Small intestine (tissue), 7 donors: ENCODE data around the gene STK35. TPM values are rescaled to one million over a fixed set of nuclear protein-coding genes. Genes with fewer than 3 reads are reported as not detected.

Source experiments
- DNase-seq, 2 donors: peaks; one replicate each; pipeline versions ENCODE4 v3.0.0 to v3.0.0-alpha.2; 2013
- FAIRE-seq: peaks from 2 replicates; lab custom pipeline; 2012; peaks lifted over from hg19 to GRCh38; lab: Jason Lieb, UNC
- H3K27ac ChIP-seq, 3 donors: one replicate each; pipeline ENCODE4 v1.5.1; 2013; ENCODE audit warnings: low read length in 2 of 3, mild to moderate bottlenecking in 2 of 3, control low read depth in 1 of 3, inconsistent platforms in 1 of 3, low read depth in 1 of 3, moderate library complexity in 1 of 3
- H3K27me3 ChIP-seq, 3 donors: one replicate each; pipeline ENCODE4 v1.6.1; 2013; ENCODE audit warnings: low read length in 3 of 3, inconsistent platforms in 1 of 3; ENCODE audit not compliant: control insufficient read depth in 3 of 3, insufficient read depth in 3 of 3
- H3K36me3 ChIP-seq, 3 donors: one replicate each; pipeline ENCODE4 v1.6.1; 2013; ENCODE audit warnings: low read length in 3 of 3, inconsistent platforms in 1 of 3, low read depth in 1 of 3, mild to moderate bottlenecking in 1 of 3, moderate library complexity in 1 of 3; ENCODE audit not compliant: control insufficient read depth in 3 of 3, insufficient read depth in 2 of 3
- H3K4me1 ChIP-seq, 3 donors: one replicate each; pipeline ENCODE4 v1.6.1; 2013; ENCODE audit warnings: low read length in 2 of 3, inconsistent platforms in 1 of 3, low read depth in 1 of 3, mild to moderate bottlenecking in 1 of 3, moderate library complexity in 1 of 3; ENCODE audit not compliant: control insufficient read depth in 3 of 3, insufficient read depth in 2 of 3
- H3K4me3 ChIP-seq, 3 donors: one replicate each; pipeline ENCODE4 v1.5.1; 2013; ENCODE audit warnings: low read length in 3 of 3, control low read depth in 1 of 3, inconsistent platforms in 1 of 3, low read depth in 1 of 3, mild to moderate bottlenecking in 1 of 3, moderate library complexity in 1 of 3
- H3K9me3 ChIP-seq, 2 donors: one replicate each; pipeline ENCODE4 v1.6.1; 2013; ENCODE audit warnings: low read depth in 1 of 2, low read length in 1 of 2; ENCODE audit not compliant: control insufficient read depth in 2 of 2, insufficient read depth in 1 of 2
- WGBS, 3 donors: extraction: QIAGEN DNeasy Blood & Tissue Kit; methylation state at CpG; one replicate each; pipeline ENCODE4 v1.1.7; 2013; 5-methylcytosine and 5-hydroxymethylcytosine counted together
- polyA plus RNA-seq, 4 donors: library from polyadenylated mRNA; stranded (reverse) in 3 of 4; unstranded in 1 of 4; fragments of 200-250 nt in 3 of 4; fragments of 120-200 nt in 1 of 4; gene quantifications; one replicate each; pipeline versions ENCODE4 v1.2.1 to v1.2.3, GENCODE V29; 2013
- donor health status: healthy with polysubstance abuse.
- donor health status: control.
- donor health status: control.
- donor health status: Bipolar disorder and iron deficiency.
- donor health status: healthy.

The STK35 gene
- polyA plus RNA-seq, 4 donors, result 3.8 to 16.4 (median 7.9) TPM

DNA sequence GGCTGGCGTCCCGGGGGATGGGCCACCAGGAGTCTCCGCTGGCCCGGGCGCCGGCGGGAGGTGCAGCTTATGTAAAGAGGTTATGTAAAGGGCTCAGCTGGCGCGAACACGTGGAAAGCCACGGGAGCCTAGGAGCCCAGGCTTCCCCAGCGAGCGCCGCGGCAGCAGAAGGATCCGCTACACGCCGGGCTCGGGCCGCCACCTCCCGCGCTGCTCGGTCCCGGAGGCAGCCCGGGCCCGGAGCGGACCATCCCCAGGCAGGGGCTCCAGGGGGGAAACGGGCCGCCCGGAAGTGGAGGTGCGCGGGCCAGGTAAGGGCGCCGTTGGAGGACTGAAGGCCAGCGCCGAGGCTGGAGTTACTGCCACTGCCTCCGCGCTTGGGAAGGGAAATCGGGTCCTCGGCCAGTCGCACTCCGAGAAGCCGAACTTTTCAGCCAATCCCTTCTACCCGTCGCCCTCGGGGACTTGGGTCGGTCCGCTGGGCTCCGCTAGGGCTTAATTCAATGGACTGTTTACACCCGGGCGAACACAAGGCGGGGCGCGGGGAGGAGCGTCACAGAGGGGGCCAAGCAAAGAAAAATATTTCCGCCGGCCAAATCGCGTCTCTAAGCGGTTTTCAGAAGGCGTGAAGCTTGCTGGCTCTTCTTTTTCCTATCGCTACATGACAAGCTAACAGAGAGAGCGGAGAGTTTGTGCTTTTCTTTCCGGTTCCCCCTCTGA, 398 bp downstream of the STK35 start:
- 0% methylated on average over 62 to 64 of the region's 64 CpGs for WGBS, 3 donors
- H3K27ac ChIP-seq, result peak overlapping the region; percentile 98 to 100 (median 99)
- H3K27me3 ChIP-seq, result no peaks in the 10 kb centered on the region
- FAIRE-seq, result no peak
- H3K4me3 ChIP-seq, result peak overlapping the region; percentile 84 to 91 (median 90)
- H3K4me1 ChIP-seq, result peaks cover 3 to 22% (median 11%) of the 10 kb centered on the region in 3 donors
- peaks cover 2 to 5% (median 4%) of the 10 kb centered on the region in 3 donors for H3K36me3 ChIP-seq
- H3K9me3 ChIP-seq, result no peaks in the 10 kb centered on the region
- peak; percentile 91 to 97 for DNase-seq

DNA sequence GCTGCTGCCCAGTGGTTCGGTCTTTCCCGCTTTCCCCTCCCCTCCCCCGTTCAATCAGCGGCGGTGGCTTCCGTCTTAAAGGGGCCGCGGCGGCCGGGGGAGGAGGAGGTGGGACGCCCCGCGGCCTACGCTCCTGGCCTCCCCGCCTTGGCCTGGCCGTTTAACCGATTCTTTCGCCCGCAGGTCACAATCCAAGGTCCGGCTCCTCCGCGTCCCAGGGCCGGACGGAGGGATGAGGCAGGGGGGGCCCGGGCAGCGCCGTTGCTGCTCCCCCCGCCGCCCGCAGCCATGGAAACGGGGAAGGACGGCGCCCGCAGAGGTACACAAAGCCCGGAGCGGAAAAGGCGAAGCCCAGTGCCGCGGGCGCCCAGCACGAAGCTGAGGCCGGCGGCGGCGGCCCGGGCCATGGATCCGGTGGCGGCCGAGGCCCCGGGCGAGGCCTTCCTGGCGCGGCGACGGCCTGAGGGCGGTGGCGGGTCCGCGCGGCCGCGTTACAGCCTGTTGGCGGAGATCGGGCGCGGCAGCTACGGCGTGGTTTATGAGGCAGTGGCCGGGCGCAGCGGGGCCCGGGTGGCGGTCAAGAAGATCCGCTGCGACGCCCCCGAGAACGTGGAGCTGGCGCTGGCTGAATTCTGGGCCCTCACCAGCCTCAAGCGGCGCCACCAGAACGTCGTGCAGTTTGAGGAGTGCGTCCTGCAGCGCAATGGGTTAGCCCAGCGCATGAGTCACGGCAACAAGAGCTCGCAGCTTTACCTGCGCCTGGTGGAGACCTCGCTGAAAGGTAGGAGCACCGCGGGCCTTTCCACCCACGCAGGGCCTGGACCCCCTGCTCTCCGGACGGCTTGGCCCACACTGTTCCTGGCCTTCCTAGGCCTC, 1.2 kb downstream of the STK35 start:
- peaks cover 3 to 22% (median 11%) of the 10 kb centered on the region in 3 donors for H3K4me1 ChIP-seq
- WGBS, 3 donors, result 0 to 1% (median 0%) methylated on average over 92 to 95 of the region's 95 CpGs
- no peak for FAIRE-seq

DNA sequence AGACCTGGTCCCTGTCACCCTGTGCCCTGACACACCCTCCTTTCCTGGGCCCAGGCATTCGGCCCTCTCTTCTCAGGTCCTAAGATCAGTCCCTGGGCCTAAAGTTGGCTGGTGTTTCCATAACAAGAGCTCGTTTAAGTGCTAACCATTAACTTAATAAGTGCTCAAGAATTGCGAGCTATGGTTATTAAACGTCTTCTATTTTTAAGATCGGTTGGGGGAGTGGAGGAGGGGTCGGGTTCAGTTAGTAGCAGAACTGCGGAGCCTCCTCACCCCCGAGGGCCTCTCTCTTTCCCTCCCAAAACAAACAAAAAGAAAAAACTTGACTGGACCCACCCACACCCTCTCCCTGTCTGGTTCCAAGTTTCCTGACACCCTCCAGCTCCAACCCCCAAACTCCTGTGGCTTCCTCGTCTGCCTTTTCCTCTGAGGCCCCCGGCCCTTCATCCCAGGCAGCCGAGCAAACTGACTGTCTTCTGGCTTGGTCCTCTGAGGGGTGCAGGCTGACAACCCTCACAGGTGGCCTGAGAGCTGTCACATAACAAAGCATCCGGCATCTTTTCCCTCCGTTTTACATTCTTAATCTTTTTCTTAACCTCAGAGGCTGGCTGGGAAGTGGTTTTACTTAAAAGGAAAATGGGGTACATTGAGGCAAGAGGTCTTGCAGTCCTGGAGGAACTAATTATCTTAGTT, 2.0 kb downstream of the STK35 start:
- peaks cover 3 to 22% (median 11%) of the 10 kb centered on the region in 3 donors for H3K4me1 ChIP-seq
- H3K36me3 ChIP-seq, result peaks cover 2 to 11% (median 5%) of the 10 kb centered on the region in 3 donors
- H3K27ac ChIP-seq, result peak overlapping the region; percentile 98 to 100 (median 99)
- WGBS, 3 donors, result 0 to 3% (median 1%) methylated on average over 13 of the region's 13 CpGs
- no peaks in the 10 kb centered on the region for H3K9me3 ChIP-seq
- H3K27me3 ChIP-seq, result no peaks in the 10 kb centered on the region
- DNase-seq, result peak in 1 of 2 donors; percentile 36
- peak overlapping the region; percentile 84 to 91 (median 90) for H3K4me3 ChIP-seq
- no peak for FAIRE-seq

More for the DNA sequence above, 1.2 kb downstream of the STK35 start:
- Histone ChIP-seq H3K27me3 (no peaks in the 10 kb centered on the region), H3K9me3 (no peaks in the 10 kb centered on the region), H3K36me3 (peaks cover 2 to 11% (median 5%) of the 10 kb centered on the region in 3 donors), H3K4me3 (peak overlapping the region; percentile 84 to 91 (median 90)), H3K27ac (peak overlapping the region; percentile 98 to 100 (median 99))
- peak; percentile 90 to 97 for DNase-seq

DNA sequence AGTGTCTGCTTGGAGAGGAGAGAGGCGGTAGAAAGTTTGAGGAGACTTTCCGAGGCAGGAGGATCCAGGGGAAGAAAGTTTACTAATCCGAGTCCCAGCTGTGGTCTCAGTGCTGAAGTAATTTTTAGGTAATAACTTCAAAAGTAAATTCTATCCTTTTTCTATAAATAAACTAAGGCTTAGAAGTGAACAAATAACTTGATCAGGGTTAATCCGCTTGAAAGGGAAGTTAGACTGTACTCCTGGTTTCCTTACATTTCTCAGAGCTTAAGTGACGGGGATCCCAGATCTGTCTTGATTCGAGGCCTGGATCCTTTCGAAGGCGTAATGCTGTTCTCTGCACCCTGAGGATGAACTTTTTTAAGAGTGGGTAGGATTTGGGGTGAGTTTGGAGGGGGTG, 2.6 kb downstream of the STK35 start:
- Histone ChIP-seq H3K4me3 (peak overlapping the region in 2 of 3 donors; percentile 84 to 91), H3K27ac (peak overlapping the region in 2 of 3 donors; percentile 98 to 100), H3K9me3 (no peaks in the 10 kb centered on the region), H3K27me3 (no peaks in the 10 kb centered on the region), H3K36me3 (peaks cover 2 to 13% (median 5%) of the 10 kb centered on the region in 3 donors), H3K4me1 (peaks cover 3 to 24% (median 15%) of the 10 kb centered on the region in 3 donors)
- DNase-seq (no peak), FAIRE-seq (no peak)
- WGBS, 3 donors, result 35 to 44% (median 37%) methylated on average over 8 of the region's 8 CpGs

DNA sequence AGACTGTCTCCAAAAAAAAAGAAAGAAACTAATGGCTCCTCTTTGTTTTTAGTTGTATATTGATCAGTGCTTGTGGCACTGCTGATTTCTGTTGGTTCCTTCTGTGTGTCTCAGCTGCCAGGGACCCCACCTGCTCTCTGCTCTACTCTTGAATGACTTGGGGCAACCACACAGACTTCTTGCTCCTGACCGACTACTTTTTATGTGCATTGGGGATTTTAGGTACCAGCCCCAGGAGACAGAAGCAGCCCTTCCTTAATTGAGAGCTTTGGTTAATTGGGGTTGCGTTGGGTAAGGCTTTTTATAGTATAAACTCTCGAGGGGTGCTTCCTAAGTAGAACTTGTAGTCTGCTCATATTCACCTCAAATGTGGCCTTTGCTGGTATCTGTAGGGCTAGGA, 6.9 kb downstream of the STK35 start:
- H3K36me3 ChIP-seq, result peaks cover 2 to 29% (median 5%) of the 10 kb centered on the region in 3 donors
- no peak for FAIRE-seq
- H3K4me1 ChIP-seq, result peaks cover 5 to 28% (median 20%) of the 10 kb centered on the region in 3 donors
- no peaks in the 10 kb centered on the region for H3K27me3 ChIP-seq
- no peaks in the 10 kb centered on the region for H3K9me3 ChIP-seq
- peak overlapping the region in 1 of 3 donors; percentile 6 for H3K27ac ChIP-seq
- no peak overlapping the region for H3K4me3 ChIP-seq
- 77 to 86% (median 86%) methylated on average over 3 of the region's 3 CpGs for WGBS, 3 donors
- DNase-seq, result no peak

- Histone ChIP-seq H3K4me1 (peaks cover 5 to 28% (median 20%) of the 10 kb centered on the region in 3 donors), H3K4me3 (no peak overlapping the region), H3K27me3 (no peaks in the 10 kb centered on the region), H3K9me3 (no peaks in the 10 kb centered on the region), H3K36me3 (peaks cover 2 to 32% (median 5%) of the 10 kb centered on the region in 3 donors), H3K27ac (peak overlapping the region in 1 of 3 donors; percentile 68)
- DNase-seq (no peak), FAIRE-seq (no peak)
- 82 to 83% (median 83%) methylated on average over 4 of the region's 4 CpGs for WGBS, 3 donors
Observed at GRCh38 chr20:2108987-2109386, 7.4 kb downstream of the STK35 start.

- H3K4me3 ChIP-seq, result no peak overlapping the region
- 56 to 67% (median 64%) methylated on average over 6 of the region's 6 CpGs for WGBS, 3 donors
- peaks cover 2 to 36% (median 5%) of the 10 kb centered on the region in 3 donors for H3K36me3 ChIP-seq
- peaks cover 5 to 25% (median 24%) of the 10 kb centered on the region in 3 donors for H3K4me1 ChIP-seq
- DNase-seq (peak; percentile 16 to 36), FAIRE-seq (no peak)
- no peaks in the 10 kb centered on the region for H3K27me3 ChIP-seq
- peak overlapping the region in 1 of 3 donors; percentile 68 for H3K27ac ChIP-seq
- no peaks in the 10 kb centered on the region for H3K9me3 ChIP-seq
Observed at GRCh38 chr20:2109425-2110210, 8.0 kb downstream of the STK35 start.
